Neural progenitor cell (in vitro differentiated cells): Measurements from ENCODE around the gene SPG21. TPM values are rescaled to one million over a fixed set of nuclear protein-coding genes. Genes with fewer than 3 reads are reported as not detected.

Experiments
- DNase-seq: peaks from one replicate; pipeline ENCODE4 v3.0.0-alpha.2; 2016; ENCODE audit warnings: low spot score
- H2AFZ ChIP-seq: fragments of 200-600 bp; sonication (generic); replicated peaks from 2 replicates; pipeline ENCODE4 v1.6.1; 2016; ENCODE audit warnings: antibody characterized with exemption
- H3F3A ChIP-seq: fragments of 200-600 bp; sonication (generic); 2 replicates; pipeline ENCODE4 v1.6.1; 2016; ENCODE audit warnings: antibody characterized with exemption, low read depth
- H3K27ac ChIP-seq: fragments of 200-600 bp; sonication (generic); 2 replicates; pipeline ENCODE4 v1.5.1; 2016; ENCODE audit warnings: mild to moderate bottlenecking
- H3K27me3 ChIP-seq: fragments of 200-600 bp; sonication (generic); 2 replicates; pipeline ENCODE4 v1.6.1; 2016; ENCODE audit warnings: mild to moderate bottlenecking, moderate library complexity
- H3K36me3 ChIP-seq: fragments of 200-600 bp; sonication (generic); 2 replicates; pipeline ENCODE4 v1.5.1; 2016
- H3K4me1 ChIP-seq: fragments of 200-600 bp; sonication (generic); 2 replicates; pipeline ENCODE4 v1.6.1; 2016; ENCODE audit warnings: mixed run types
- H3K4me2 ChIP-seq: fragments of 200-600 bp; sonication (generic); 2 replicates; pipeline ENCODE4 v1.6.1; 2016
- H3K4me3 ChIP-seq: fragments of 200-600 bp; sonication (generic); 2 replicates; pipeline ENCODE4 v1.5.1; 2016
- H3K79me2 ChIP-seq: fragments of 200-600 bp; sonication (generic); 2 replicates; pipeline ENCODE4 v1.6.1; 2016; ENCODE audit warnings: low read depth
- H3K9ac ChIP-seq: fragments of 200-600 bp; sonication (generic); 2 replicates; pipeline ENCODE4 v1.6.1; 2016
- H3K9me3 ChIP-seq: fragments of 200-600 bp; sonication (generic); 2 replicates; pipeline ENCODE4 v1.5.1; 2016; ENCODE audit warnings: low read depth
- H4K20me1 ChIP-seq: fragments of 200-600 bp; sonication (generic); 2 replicates; pipeline ENCODE4 v1.6.1; 2016; ENCODE audit warnings: low read depth
- H3K27ac Mint-ChIP-seq: 3 replicates; pipeline ENCODE4 v1.8.0; 2021; ENCODE audit warnings: mixed read lengths
- H3K27me3 Mint-ChIP-seq: 2 replicates; pipeline ENCODE4 v1.8.0; 2022; ENCODE audit warnings: low read depth, mild to moderate bottlenecking, inconsistent platforms, moderate library complexity, mixed read lengths; ENCODE audit not compliant: insufficient read depth
- H3K36me3 Mint-ChIP-seq: 3 replicates; pipeline ENCODE4 v1.8.0; 2021; ENCODE audit warnings: mixed read lengths
- H3K4me1 Mint-ChIP-seq: 3 replicates; pipeline ENCODE4 v1.8.0; 2021; ENCODE audit warnings: mixed read lengths
- H3K4me3 Mint-ChIP-seq: 3 replicates; pipeline ENCODE4 v1.8.0; 2021; ENCODE audit warnings: mild to moderate bottlenecking, moderate library complexity, mixed read lengths
- H3K9me3 Mint-ChIP-seq: 3 replicates; pipeline ENCODE4 v1.8.0; 2020; ENCODE audit warnings: mixed read lengths
- EZH2 ChIP-seq: fragments of 200-600 bp; sonication (generic); IDR thresholded peaks from 2 replicates; pipeline ENCODE4 v1.6.1; 2017; ENCODE audit warnings: antibody characterized with exemption, mild to moderate bottlenecking, moderate library complexity
- EZH2phosphoT487 ChIP-seq: fragments of 200-600 bp; sonication (generic); IDR thresholded peaks from 2 replicates; pipeline ENCODE4 v1.6.1; 2017; ENCODE audit warnings: antibody characterized with exemption
- total RNA-seq: library from RNA; depleted of rRNA; stranded (reverse); fragments of >200 nt; gene quantifications from 2 replicates; pipeline ENCODE4 v1.2.3, GENCODE V29; 2015; ENCODE audit warnings: low replicate concordance
- TF ChIP-seq, protein P1 (sequence below): fragments of 200-600 bp; sonication (generic); IDR thresholded peaks from 2 replicates; pipeline ENCODE4 v1.5.1; 2017; ENCODE audit warnings: antibody characterized with exemption, mild to moderate bottlenecking

The SPG21 gene
- total RNA-seq, 1 donor from 2014 or later = 84.4 TPM

GRCh38 chr15:64931381-64931780, 58.3 kb downstream of the SPG21 start:
- no peak overlapping the region for H3K9ac ChIP-seq
- Mint-ChIP-seq H3K4me3 (no peak overlapping the region), H3K9me3 (no peaks in the 10 kb centered on the region), H3K4me1 (peaks cover 22% of the 10 kb centered on the region), H3K36me3 (peaks cover 9% of the 10 kb centered on the region), H3K27me3 (peaks cover 10% of the 10 kb centered on the region), H3K27ac (no peak overlapping the region)
- H3K27ac ChIP-seq = no peak overlapping the region
- H4K20me1 ChIP-seq = no peaks in the 10 kb centered on the region
- DNase-seq = no peak
- no peaks in the 10 kb centered on the region for H3F3A ChIP-seq
- no peak overlapping the region for H2AFZ ChIP-seq
- no peak overlapping the region for H3K4me3 ChIP-seq
- H3K36me3 ChIP-seq = no peaks in the 10 kb centered on the region
- no peaks in the 10 kb centered on the region for H3K27me3 ChIP-seq
- TF ChIP-seq EZH2 (no peak), EZH2phosphoT487 (no peak)
- TF ChIP-seq, protein P1, sequence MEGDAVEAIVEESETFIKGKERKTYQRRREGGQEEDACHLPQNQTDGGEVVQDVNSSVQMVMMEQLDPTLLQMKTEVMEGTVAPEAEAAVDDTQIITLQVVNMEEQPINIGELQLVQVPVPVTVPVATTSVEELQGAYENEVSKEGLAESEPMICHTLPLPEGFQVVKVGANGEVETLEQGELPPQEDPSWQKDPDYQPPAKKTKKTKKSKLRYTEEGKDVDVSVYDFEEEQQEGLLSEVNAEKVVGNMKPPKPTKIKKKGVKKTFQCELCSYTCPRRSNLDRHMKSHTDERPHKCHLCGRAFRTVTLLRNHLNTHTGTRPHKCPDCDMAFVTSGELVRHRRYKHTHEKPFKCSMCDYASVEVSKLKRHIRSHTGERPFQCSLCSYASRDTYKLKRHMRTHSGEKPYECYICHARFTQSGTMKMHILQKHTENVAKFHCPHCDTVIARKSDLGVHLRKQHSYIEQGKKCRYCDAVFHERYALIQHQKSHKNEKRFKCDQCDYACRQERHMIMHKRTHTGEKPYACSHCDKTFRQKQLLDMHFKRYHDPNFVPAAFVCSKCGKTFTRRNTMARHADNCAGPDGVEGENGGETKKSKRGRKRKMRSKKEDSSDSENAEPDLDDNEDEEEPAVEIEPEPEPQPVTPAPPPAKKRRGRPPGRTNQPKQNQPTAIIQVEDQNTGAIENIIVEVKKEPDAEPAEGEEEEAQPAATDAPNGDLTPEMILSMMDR = no peak
- H3K4me1 ChIP-seq = no peaks in the 10 kb centered on the region
- no peaks in the 10 kb centered on the region for H3K9me3 ChIP-seq
- H3K79me2 ChIP-seq = no peaks in the 10 kb centered on the region
- no peak overlapping the region for H3K4me2 ChIP-seq

GRCh38 chr15:64930778-64931371, 58.8 kb downstream of the SPG21 start:
- H2AFZ ChIP-seq = no peak overlapping the region
- no peak for DNase-seq
- no peaks in the 10 kb centered on the region for H3K36me3 ChIP-seq
- H3K36me3 Mint-ChIP-seq = peaks cover 9% of the 10 kb centered on the region
- no peak overlapping the region for H3K4me3 ChIP-seq
- no peak overlapping the region for H3K4me2 ChIP-seq
- H3K79me2 ChIP-seq = no peaks in the 10 kb centered on the region
- H3K27me3 ChIP-seq = no peaks in the 10 kb centered on the region
- H3K4me3 Mint-ChIP-seq = no peak overlapping the region
- H3K9me3 Mint-ChIP-seq = no peaks in the 10 kb centered on the region
- no peaks in the 10 kb centered on the region for H4K20me1 ChIP-seq
- no peak overlapping the region for H3K27ac ChIP-seq
- H3K27ac Mint-ChIP-seq = no peak overlapping the region
- no peaks in the 10 kb centered on the region for H3K4me1 ChIP-seq
- H3K27me3 Mint-ChIP-seq = peaks cover 10% of the 10 kb centered on the region
- H3K9me3 ChIP-seq = no peaks in the 10 kb centered on the region
- no peak for TF ChIP-seq EZH2phosphoT487
- H3F3A ChIP-seq = no peaks in the 10 kb centered on the region
- H3K4me1 Mint-ChIP-seq = peaks cover 22% of the 10 kb centered on the region
- no peak overlapping the region for H3K9ac ChIP-seq

GRCh38 chr15:64930019-64930652, 59.6 kb downstream of the SPG21 start:
- Histone ChIP-seq H3K4me3 (no peak overlapping the region), H4K20me1 (no peaks in the 10 kb centered on the region), H3K9me3 (no peaks in the 10 kb centered on the region), H2AFZ (no peak overlapping the region), H3K4me1 (no peaks in the 10 kb centered on the region), H3F3A (no peaks in the 10 kb centered on the region), H3K4me2 (no peak overlapping the region), H3K9ac (no peak overlapping the region), H3K79me2 (no peaks in the 10 kb centered on the region), H3K36me3 (no peaks in the 10 kb centered on the region), H3K27me3 (no peaks in the 10 kb centered on the region), H3K27ac (no peak overlapping the region)
- no peak for DNase-seq
- Mint-ChIP-seq H3K27me3 (peaks cover 8% of the 10 kb centered on the region), H3K36me3 (peaks cover 9% of the 10 kb centered on the region), H3K27ac (peak overlapping the region; percentile 96), H3K4me3 (peak overlapping the region; percentile 28), H3K4me1 (peaks cover 26% of the 10 kb centered on the region), H3K9me3 (no peaks in the 10 kb centered on the region)
- TF ChIP-seq EZH2 = no peak
- no peak for TF ChIP-seq EZH2phosphoT487
- TF ChIP-seq, protein P1 = no peak

- no peak overlapping the region for H3K27ac ChIP-seq
- no peaks in the 10 kb centered on the region for H4K20me1 ChIP-seq
- no peaks in the 10 kb centered on the region for H3K79me2 ChIP-seq
- H3K4me1 ChIP-seq = no peaks in the 10 kb centered on the region
- TF ChIP-seq, protein P1 = no peak
- H3K9ac ChIP-seq = no peak overlapping the region
- no peaks in the 10 kb centered on the region for H3K36me3 ChIP-seq
- Mint-ChIP-seq H3K27me3 (peaks cover 2% of the 10 kb centered on the region), H3K9me3 (no peaks in the 10 kb centered on the region), H3K27ac (peak overlapping the region; percentile 15), H3K36me3 (peaks cover 4% of the 10 kb centered on the region), H3K4me3 (no peak overlapping the region), H3K4me1 (peaks cover 26% of the 10 kb centered on the region)
- H3K4me3 ChIP-seq = no peak overlapping the region
- no peaks in the 10 kb centered on the region for H3K9me3 ChIP-seq
- no peak overlapping the region for H2AFZ ChIP-seq
- H3F3A ChIP-seq = no peaks in the 10 kb centered on the region
- H3K27me3 ChIP-seq = no peaks in the 10 kb centered on the region
- no peak overlapping the region for H3K4me2 ChIP-seq
- DNase-seq = no peak
Observed at GRCh38 chr15:64928626-64929220, 61.0 kb downstream of the SPG21 start.
